ENCODE results near the gene YIPF5. TPM values are rescaled to one million over a fixed set of nuclear protein-coding genes. Genes with fewer than 3 reads are reported as not detected.

Gene YIPF5
- polyA plus RNA-seq, 1 donor (not counting 4 experiments of a cell fraction or from before 2014, with no cell fraction given), result 83.9 TPM

- dilution Hi-C loops (cut with MboI; ENCODE audit: extremely low pct_ligation_motif_present, low sequenced_read_pairs), result no loop called here
- H2AFZ ChIP-seq (ENCODE audit: control insufficient read depth, low read length), result no peak overlapping the region
- H3K36me3 ChIP-seq (ENCODE audit: control insufficient read depth in 2 of 2, extremely low read depth in 1 of 2, insufficient read depth in 2 of 2, low read length in 2 of 2), result no peaks in the 10 kb centered on the region
- no peak for FAIRE-seq
- no peaks in the 10 kb centered on the region for H3K27me3 ChIP-seq (ENCODE audit: control insufficient read depth, extremely low read depth, insufficient read depth, low read length)
- H3K4me2 ChIP-seq (ENCODE audit: control insufficient read depth, extremely low read depth, insufficient read depth, low read depth, low read length), result no peak overlapping the region
- H3K9me1 ChIP-seq (ENCODE audit: control insufficient read depth, extremely low read depth, insufficient read depth, low read length), result no peaks in the 10 kb centered on the region
- no peak overlapping the region for H3K9ac ChIP-seq (ENCODE audit: control insufficient read depth, extremely low read depth, insufficient read depth, low read length)
- no peaks in the 10 kb centered on the region for H3K79me2 ChIP-seq (ENCODE audit: control insufficient read depth, insufficient read depth, low read length)
- TF ChIP-seq CTCF (optimal IDR thresholded peaks at IDR 0.05 in 1 of 3, IDR thresholded peaks at IDR 0.05 in 1 of 3, conservative IDR thresholded peaks at IDR 0.05 in 1 of 3; ENCODE audit: extremely low read depth in 1 of 3, insufficient read depth in 2 of 3, low read length in 3 of 3) (no peak), EZH2 (IDR thresholded peaks at IDR 0.05; ENCODE audit: low read length) (no peak)
- no peak for DNase-seq (ENCODE audit: low read depth, low spot score)
- peaks cover 2% of the 10 kb centered on the region for H3K4me1 ChIP-seq (ENCODE audit: control insufficient read depth, extremely low read depth, insufficient read depth, low read length)
- no peak overlapping the region for H3K27ac ChIP-seq (ENCODE audit: control insufficient read depth, insufficient read depth, low read length)
- H4K20me1 ChIP-seq (ENCODE audit: control insufficient read depth, extremely low read depth, insufficient read depth, low read length), result no peaks in the 10 kb centered on the region
- H3K9me3 ChIP-seq (ENCODE audit: control insufficient read depth, low read depth, low read length), result no peaks in the 10 kb centered on the region
- H3K4me3 ChIP-seq (ENCODE audit: control insufficient read depth in 2 of 3, extremely low read depth in 1 of 3, insufficient read depth in 2 of 3, low read depth in 1 of 3, low read length in 3 of 3), result no peak overlapping the region
Observed at GRCh38 chr5:144141585-144141984, 28.9 kb downstream of the YIPF5 start.

GRCh38 chr5:144139586-144139985, 30.9 kb downstream of the YIPF5 start:
- no peak overlapping the region for H3K27ac ChIP-seq (ENCODE audit: control insufficient read depth, insufficient read depth, low read length)
- H3K4me2 ChIP-seq (ENCODE audit: control insufficient read depth, extremely low read depth, insufficient read depth, low read depth, low read length), result no peak overlapping the region
- no peaks in the 10 kb centered on the region for H3K79me2 ChIP-seq (ENCODE audit: control insufficient read depth, insufficient read depth, low read length)
- H4K20me1 ChIP-seq (ENCODE audit: control insufficient read depth, extremely low read depth, insufficient read depth, low read length), result no peaks in the 10 kb centered on the region
- FAIRE-seq (no peak), DNase-seq (ENCODE audit: low read depth, low spot score) (no peak)
- no peak overlapping the region for H2AFZ ChIP-seq (ENCODE audit: control insufficient read depth, low read length)
- H3K4me3 ChIP-seq (ENCODE audit: control insufficient read depth in 2 of 3, extremely low read depth in 1 of 3, insufficient read depth in 2 of 3, low read depth in 1 of 3, low read length in 3 of 3), result no peak overlapping the region
- no peaks in the 10 kb centered on the region for H3K27me3 ChIP-seq (ENCODE audit: control insufficient read depth, extremely low read depth, insufficient read depth, low read length)
- peaks cover 1% of the 10 kb centered on the region for H3K4me1 ChIP-seq (ENCODE audit: control insufficient read depth, extremely low read depth, insufficient read depth, low read length)
- peak in 1 of 3 experiments; percentile 36 for TF ChIP-seq CTCF (optimal IDR thresholded peaks at IDR 0.05 in 1 of 3, IDR thresholded peaks at IDR 0.05 in 1 of 3, conservative IDR thresholded peaks at IDR 0.05 in 1 of 3; ENCODE audit: extremely low read depth in 1 of 3, insufficient read depth in 2 of 3, low read length in 3 of 3)
- no peak for TF ChIP-seq EZH2 (IDR thresholded peaks at IDR 0.05; ENCODE audit: low read length)
- H3K36me3 ChIP-seq (ENCODE audit: control insufficient read depth in 2 of 2, extremely low read depth in 1 of 2, insufficient read depth in 2 of 2, low read length in 2 of 2), result no peaks in the 10 kb centered on the region
- H3K9me3 ChIP-seq (ENCODE audit: control insufficient read depth, low read depth, low read length), result no peaks in the 10 kb centered on the region
- dilution Hi-C loops (cut with MboI; ENCODE audit: extremely low pct_ligation_motif_present, low sequenced_read_pairs), result no loop called here
- no peak overlapping the region for H3K9ac ChIP-seq (ENCODE audit: control insufficient read depth, extremely low read depth, insufficient read depth, low read length)
- no peaks in the 10 kb centered on the region for H3K9me1 ChIP-seq (ENCODE audit: control insufficient read depth, extremely low read depth, insufficient read depth, low read length)

Data from keratinocyte (primary cell).